ENCODE data around the gene NOSTRIN.

NOSTRIN gene, protein sequence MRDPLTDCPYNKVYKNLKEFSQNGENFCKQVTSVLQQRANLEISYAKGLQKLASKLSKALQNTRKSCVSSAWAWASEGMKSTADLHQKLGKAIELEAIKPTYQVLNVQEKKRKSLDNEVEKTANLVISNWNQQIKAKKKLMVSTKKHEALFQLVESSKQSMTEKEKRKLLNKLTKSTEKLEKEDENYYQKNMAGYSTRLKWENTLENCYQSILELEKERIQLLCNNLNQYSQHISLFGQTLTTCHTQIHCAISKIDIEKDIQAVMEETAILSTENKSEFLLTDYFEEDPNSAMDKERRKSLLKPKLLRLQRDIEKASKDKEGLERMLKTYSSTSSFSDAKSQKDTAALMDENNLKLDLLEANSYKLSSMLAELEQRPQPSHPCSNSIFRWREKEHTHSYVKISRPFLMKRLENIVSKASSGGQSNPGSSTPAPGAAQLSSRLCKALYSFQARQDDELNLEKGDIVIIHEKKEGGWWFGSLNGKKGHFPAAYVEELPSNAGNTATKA

DNA sequence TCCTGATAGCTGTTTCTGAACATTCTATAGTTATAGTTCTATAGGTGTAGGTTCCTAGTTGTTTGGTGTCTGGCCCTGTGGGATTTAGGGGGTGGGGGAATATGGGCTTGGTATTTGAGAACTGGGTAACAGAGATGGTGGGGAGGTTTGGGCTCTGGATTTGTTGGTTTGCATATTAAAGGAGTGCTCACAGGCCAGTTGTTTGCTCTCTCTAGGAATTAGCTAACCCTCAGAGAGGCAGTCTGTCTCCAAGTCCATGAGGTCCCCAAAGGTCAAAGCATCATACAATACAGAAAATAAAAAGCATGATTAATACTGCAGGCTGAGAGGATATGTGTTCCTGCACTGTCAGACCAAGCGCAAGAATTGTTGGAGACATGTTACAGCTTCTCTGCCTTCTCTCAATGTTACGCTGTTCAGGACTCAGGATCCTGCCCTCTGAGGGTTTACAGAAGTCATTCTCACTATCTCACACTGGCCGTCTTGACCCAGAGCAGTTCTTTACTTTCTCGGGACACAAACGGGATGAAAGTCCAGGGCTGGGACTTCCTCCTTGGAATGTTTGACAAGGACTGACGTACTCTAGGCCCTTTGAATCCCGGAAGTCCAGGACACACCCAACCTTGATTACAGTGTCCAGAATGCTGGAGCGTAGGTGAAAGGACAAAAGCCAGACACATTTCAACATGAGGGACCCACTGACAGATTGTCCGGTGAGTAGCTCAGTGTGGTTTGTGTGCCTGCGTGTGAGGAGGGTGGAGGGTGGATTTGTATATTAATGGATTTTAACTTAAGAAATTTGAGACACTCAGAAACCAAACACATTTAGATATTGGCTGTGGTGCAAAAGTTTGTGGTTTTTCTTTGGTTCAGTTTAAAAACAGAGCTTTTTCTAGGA, at the start of gene NOSTRIN:
Gene NOSTRIN, plus strand, starts transcription at position 677 of the 898 bp plus-strand sequence. Its CDS starts 10 bp downstream, at position 687.
- no peak for DNase-seq (ENCODE audit: low spot score)

GRCh38 chr2:168753765-168754329, 48.6 kb upstream of the NOSTRIN start:
- CTCF ChIA-PET: no interaction called here
- no peak for TF ChIP-seq CTCF (conservative IDR thresholded peaks at IDR 0.05; ENCODE audit: low read depth)
- no peak for DNase-seq (ENCODE audit: low spot score)
- H3K27ac ChIP-seq: no peak overlapping the region
- POLR2A ChIA-PET (ENCODE audit: low non-redundant PET): no interaction called here

More for the DNA sequence above, at the start of gene NOSTRIN:
- CTCF ChIA-PET: no interaction called here
- POLR2A ChIA-PET (ENCODE audit: low non-redundant PET): no interaction called here
- no peak within 1 kb of the TSS for H3K27ac ChIP-seq
- TF ChIP-seq CTCF (conservative IDR thresholded peaks at IDR 0.05; ENCODE audit: low read depth): no peak

- no peak for DNase-seq (ENCODE audit: low spot score)
- ChIA-PET POLR2A (ENCODE audit: low non-redundant PET) (no interaction called here), CTCF (no interaction called here)
- H3K27ac ChIP-seq: no peak overlapping the region
- no peak for TF ChIP-seq CTCF (conservative IDR thresholded peaks at IDR 0.05; ENCODE audit: low read depth)
Observed at GRCh38 chr2:168757223-168757622, 45.2 kb upstream of the NOSTRIN start.

DNA sequence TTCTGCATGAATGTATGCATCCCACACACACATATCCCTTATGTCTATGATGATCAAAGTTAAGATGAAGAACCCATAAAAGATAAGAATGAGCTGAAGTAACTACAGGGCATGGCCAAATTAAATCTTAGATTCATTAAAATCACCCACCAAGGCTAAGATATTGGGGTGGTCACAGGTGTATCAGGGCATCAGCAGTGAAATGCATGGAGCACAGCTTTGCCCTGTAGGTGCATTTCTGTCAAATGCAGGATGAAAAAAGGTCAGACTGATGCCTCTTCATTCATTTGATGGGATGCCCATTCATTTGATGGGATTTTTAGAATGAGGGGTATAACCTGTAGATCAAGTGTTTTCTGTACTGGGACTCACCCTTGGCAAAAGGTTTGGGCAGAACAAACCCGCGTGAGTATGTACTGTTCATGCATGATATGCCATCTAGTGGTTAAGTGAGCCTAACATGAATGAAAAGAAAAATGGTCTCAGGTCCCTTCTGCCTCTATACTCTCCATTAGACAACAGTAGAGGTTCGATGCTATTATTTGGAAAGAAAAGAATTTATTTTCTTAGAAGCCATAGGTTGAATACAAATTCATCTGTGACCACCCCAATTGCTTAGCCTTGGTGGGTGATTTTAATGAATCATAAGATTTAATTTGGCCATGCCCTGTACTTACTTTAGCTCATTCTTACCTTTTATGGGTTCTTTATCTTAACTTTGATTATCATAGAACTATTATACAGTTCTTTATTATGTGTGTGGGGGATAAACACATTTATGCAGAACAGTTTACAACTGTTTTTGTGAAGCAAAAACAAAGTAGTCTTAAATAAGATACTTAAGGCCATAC, 43.2 kb upstream of the NOSTRIN start:
- ChIA-PET CTCF (interaction anchor here (0.6 to 1.5 kb wide), 9 partner anchors 72 to 637 kb away, joined by 3 to 7 read pairs (median 4); no protein-coding TSS in a partner anchor), POLR2A (ENCODE audit: low non-redundant PET) (no interaction called here)
- peak; percentile 65 for TF ChIP-seq CTCF (conservative IDR thresholded peaks at IDR 0.05; ENCODE audit: low read depth)
- H3K27ac ChIP-seq: no peak overlapping the region
- peak; percentile 38 for DNase-seq (ENCODE audit: low spot score)

- ChIA-PET POLR2A (ENCODE audit: low non-redundant PET) (no interaction called here), CTCF (no interaction called here)
- no peak for DNase-seq (ENCODE audit: low spot score)
- no peak for TF ChIP-seq CTCF (conservative IDR thresholded peaks at IDR 0.05; ENCODE audit: low read depth)
- H3K27ac ChIP-seq: no peak overlapping the region
Observed at GRCh38 chr2:168765401-168765800, 37.0 kb upstream of the NOSTRIN start.
